Spleen (tissue), 7 donors: ENCODE measurements around the gene EAF1.
"Not testable (repeated sequence)": the region's sequence is repeated elsewhere in the genome, so short reads cannot be mapped to it uniquely, and the experiment has no call there.

ENCODE experiments used
- POLR2A ChIP-seq, 3 donors: fragments of 450-650 bp; IDR thresholded peaks; one replicate each; pipeline ENCODE4 v1.5.1; 2017; ENCODE audit warnings: antibody characterized with exemption in 3 of 3, mild to moderate bottlenecking in 1 of 3
- POLR2AphosphoS5 ChIP-seq, 3 donors: sonication (generic); formaldehyde crosslinking; IDR thresholded peaks; one replicate each; pipeline ENCODE4 v1.5.1; 2017; ENCODE audit warnings: antibody characterized with exemption in 3 of 3
- TF ChIP-seq, protein P1 (sequence below), 11 experiments: fragments of 200-600 bp in 7 of 11; fragments of 450-650 bp in 4 of 11; sonication (generic) in 4 of 11; IDR thresholded peaks in 8 of 11; conservative IDR thresholded peaks in 3 of 11; 1 replicate in 7 of 11; 2 replicates in 4 of 11; pipeline versions ENCODE4 v1.4.0 to v1.8.0; 2016 to 2021; ENCODE audit warnings: antibody characterized with exemption in 11 of 11, inconsistent platforms in 4 of 11, mild to moderate bottlenecking in 1 of 11
- donor health status: DM: no; HTN: no; CAD: no; lungs with moderate emphysema.
- donor health status: DM: no; HTN: no; CAD: no.
- donor health status: DM: no; HTN: no; CAD: no.

DNA sequence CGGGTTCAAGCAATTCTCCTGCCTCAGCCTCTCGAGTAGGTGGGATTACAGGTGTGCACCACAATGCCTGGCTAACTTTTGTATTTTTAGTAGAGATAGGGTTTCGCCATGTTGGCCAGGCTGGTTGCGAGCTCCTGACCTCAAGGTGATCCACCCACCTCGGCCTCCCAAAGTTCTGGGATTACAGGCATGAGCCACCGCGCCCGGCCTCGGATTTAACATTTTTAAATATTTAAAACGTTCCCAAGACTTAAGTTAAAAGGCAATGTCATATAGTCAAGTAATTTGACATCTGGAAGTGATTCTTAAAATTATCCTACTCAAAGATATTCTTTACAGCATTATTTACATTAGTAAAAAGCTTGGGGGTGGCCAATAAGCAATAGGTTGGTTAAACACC is 29.5 kb downstream of the EAF1 start:
- TF ChIP-seq, protein P1, sequence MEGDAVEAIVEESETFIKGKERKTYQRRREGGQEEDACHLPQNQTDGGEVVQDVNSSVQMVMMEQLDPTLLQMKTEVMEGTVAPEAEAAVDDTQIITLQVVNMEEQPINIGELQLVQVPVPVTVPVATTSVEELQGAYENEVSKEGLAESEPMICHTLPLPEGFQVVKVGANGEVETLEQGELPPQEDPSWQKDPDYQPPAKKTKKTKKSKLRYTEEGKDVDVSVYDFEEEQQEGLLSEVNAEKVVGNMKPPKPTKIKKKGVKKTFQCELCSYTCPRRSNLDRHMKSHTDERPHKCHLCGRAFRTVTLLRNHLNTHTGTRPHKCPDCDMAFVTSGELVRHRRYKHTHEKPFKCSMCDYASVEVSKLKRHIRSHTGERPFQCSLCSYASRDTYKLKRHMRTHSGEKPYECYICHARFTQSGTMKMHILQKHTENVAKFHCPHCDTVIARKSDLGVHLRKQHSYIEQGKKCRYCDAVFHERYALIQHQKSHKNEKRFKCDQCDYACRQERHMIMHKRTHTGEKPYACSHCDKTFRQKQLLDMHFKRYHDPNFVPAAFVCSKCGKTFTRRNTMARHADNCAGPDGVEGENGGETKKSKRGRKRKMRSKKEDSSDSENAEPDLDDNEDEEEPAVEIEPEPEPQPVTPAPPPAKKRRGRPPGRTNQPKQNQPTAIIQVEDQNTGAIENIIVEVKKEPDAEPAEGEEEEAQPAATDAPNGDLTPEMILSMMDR (IDR thresholded peaks at IDR 0.05 in 8 of 11, conservative IDR thresholded peaks at IDR 0.05 in 3 of 11): not testable (repeated sequence)
- TF ChIP-seq POLR2AphosphoS5, POLR2A (IDR thresholded peaks at IDR 0.05): not testable (repeated sequence)
